ENCODE results near the gene AKR1D1.
"Not testable (repeated sequence)": the region's sequence is repeated elsewhere in the genome, so short reads cannot be mapped to it uniquely, and the experiment has no call there.

AKR1D1 gene

DNA sequence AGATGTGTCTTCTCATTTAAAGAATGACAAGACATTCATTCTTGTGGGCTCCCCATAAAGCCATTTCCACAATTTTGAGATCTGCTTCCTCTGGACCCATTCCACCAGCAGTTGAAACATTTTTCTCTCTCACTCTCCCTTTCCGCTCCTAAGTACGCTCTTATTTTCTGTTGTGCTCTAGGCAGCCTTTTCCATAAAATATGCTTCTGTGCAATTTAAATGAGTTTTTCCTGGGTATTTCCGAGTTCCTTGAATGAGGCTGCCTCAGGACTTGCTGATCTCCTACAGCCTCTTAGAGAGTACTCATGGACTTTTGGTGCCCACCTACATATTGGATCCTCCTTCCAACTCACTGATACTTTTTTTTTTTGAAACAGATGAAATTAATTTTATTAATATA, 23.6 kb upstream of the AKR1D1 start:
- H3K4me3 ChIP-seq (ENCODE audit: low read depth, low read length) = no peak overlapping the region
- in situ Hi-C loops (cut with HindIII; ENCODE audit: low sequenced_read_pairs) = no loop called here
- no peak for DNase-seq (ENCODE audit: low read depth)
- TF ChIP-seq CTCF (IDR thresholded peaks at IDR 0.05; ENCODE audit: low read depth, low read length, missing control alignments) = no peak

DNA sequence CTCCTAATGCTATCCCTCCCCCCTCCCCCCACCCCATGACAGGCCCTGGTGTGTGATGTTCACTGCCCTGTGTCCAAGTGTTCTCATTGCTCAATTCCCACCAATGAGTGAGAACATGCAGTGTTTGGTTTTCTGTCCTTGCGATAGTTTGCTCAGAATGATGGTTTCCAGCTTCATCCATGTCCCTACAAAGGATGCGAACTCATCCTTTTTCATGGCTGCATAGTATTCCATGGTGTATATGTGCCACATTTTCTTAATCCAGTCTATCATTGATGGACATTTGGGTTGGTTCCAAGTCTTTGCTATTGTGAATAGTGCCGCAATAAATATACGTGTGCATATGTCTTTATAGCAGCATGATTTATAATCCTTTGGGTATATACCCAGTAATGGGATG, 20.6 kb upstream of the AKR1D1 start:
- H3K4me3 ChIP-seq (ENCODE audit: low read depth, low read length); DNase-seq (ENCODE audit: low read depth); in situ Hi-C loops (cut with HindIII; ENCODE audit: low sequenced_read_pairs): not testable (repeated sequence)

DNA sequence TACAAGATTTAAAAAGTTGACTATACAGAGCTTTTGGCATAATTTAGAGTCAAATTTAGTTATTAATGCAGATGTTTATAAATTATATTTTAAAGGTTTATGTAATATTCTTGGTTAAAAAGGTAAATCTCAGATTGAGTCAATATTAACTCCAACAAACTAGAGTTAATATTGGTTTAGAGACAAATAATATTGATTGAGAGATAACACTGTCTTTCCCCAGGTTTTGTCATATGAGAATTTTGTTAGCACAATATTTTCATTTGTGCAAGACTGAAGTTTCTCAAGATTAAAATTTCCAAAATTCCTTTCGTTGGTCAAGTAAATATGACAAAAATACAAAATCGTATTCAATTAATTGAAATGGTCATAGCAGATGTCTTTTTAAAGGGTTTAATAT, 12.9 kb upstream of the AKR1D1 start:
- in situ Hi-C loops (cut with HindIII; ENCODE audit: low sequenced_read_pairs) = no loop called here
- no peak overlapping the region for H3K4me3 ChIP-seq (ENCODE audit: low read depth, low read length)
- TF ChIP-seq CTCF (IDR thresholded peaks at IDR 0.05; ENCODE audit: low read depth, low read length, missing control alignments) = no peak
- DNase-seq (ENCODE audit: low read depth) = no peak

- no peak for DNase-seq (ENCODE audit: low read depth)
- no peak for TF ChIP-seq CTCF (IDR thresholded peaks at IDR 0.05; ENCODE audit: low read depth, low read length, missing control alignments)
- in situ Hi-C loops (cut with HindIII; ENCODE audit: low sequenced_read_pairs) = no loop called here
- no peak overlapping the region for H3K4me3 ChIP-seq (ENCODE audit: low read depth, low read length)
These were observed 11.4 kb upstream of the AKR1D1 start for GRCh38 chr7:138064856-138065357.

DNA sequence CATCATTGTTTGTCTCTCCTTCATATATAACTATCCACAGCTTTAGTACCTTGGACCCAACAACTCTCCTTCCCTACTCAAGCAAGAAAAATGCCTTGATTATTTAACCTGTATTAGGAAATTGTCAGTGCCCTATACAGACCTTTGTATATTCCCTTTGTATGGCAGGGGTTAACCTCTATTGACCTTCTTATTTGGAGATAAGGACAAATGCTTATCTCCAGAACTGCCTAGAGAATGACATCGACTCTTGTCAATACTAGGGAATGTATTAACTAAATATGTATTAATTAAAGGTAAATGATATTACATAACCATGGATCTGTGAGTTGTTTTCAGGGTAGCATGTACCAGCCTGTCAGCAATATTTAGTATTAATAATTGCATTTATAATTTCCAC, 10.4 kb upstream of the AKR1D1 start:
- DNase-seq (ENCODE audit: low read depth) = no peak
- no peak for TF ChIP-seq CTCF (IDR thresholded peaks at IDR 0.05; ENCODE audit: low read depth, low read length, missing control alignments)
- in situ Hi-C loops (cut with HindIII; ENCODE audit: low sequenced_read_pairs) = no loop called here
- no peak overlapping the region for H3K4me3 ChIP-seq (ENCODE audit: low read depth, low read length)

DNA sequence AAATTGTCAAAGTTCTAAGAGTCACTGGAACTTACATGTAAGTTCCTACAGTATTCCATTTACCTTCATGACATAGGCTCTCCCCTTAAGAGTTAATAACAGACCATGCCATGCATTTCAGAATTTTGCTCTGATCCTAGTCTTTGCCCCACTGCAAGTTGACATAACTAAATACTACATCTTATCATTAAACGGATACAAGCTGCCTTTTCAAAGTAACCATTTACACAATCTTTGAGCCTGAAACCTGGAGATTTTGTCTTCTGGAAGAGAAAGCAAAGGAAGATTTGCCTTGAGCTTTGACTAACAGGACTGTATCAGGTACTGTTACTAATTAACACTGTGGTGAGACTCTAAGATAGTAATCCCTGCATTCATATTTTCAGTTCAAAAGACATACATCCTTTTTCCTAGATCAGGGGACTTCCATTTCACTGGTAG, 9.3 kb upstream of the AKR1D1 start:
- TF ChIP-seq CTCF (IDR thresholded peaks at IDR 0.05; ENCODE audit: low read depth, low read length, missing control alignments) = no peak
- in situ Hi-C loops (cut with HindIII; ENCODE audit: low sequenced_read_pairs) = no loop called here
- no peak for DNase-seq (ENCODE audit: low read depth)
- H3K4me3 ChIP-seq (ENCODE audit: low read depth, low read length) = no peak overlapping the region

GRCh38 chr7:138067774-138068173, 8.5 kb upstream of the AKR1D1 start:
- no peak overlapping the region for H3K4me3 ChIP-seq (ENCODE audit: low read depth, low read length)
- in situ Hi-C loops (cut with HindIII; ENCODE audit: low sequenced_read_pairs) = no loop called here
- no peak for TF ChIP-seq CTCF (IDR thresholded peaks at IDR 0.05; ENCODE audit: low read depth, low read length, missing control alignments)
- no peak for DNase-seq (ENCODE audit: low read depth)

Measured in astrocyte of the cerebellum (primary cell).